ENCODE data around the gene MAOB.

Gene MAOB

GRCh38 chrX:43860646-43861370 lies 21.4 kb downstream of the MAOB start:
- DNase-seq (ENCODE audit: low read depth in 2 of 2) = no peak

- no peak for DNase-seq (ENCODE audit: low read depth in 2 of 2)
These were observed 28.9 kb downstream of the MAOB start for GRCh38 chrX:43853225-43853828.

GRCh38 chrX:43850629-43851028 lies 31.6 kb downstream of the MAOB start:
- no peak for DNase-seq (ENCODE audit: low read depth in 2 of 2)

- DNase-seq (ENCODE audit: low read depth in 2 of 2) = no peak
These were observed 33.1 kb downstream of the MAOB start for GRCh38 chrX:43849173-43849572.

- no peak for DNase-seq (ENCODE audit: low read depth in 2 of 2)
These were observed 34.9 kb downstream of the MAOB start for GRCh38 chrX:43847352-43847751.

GRCh38 chrX:43846558-43846957 lies 35.7 kb downstream of the MAOB start:
- DNase-seq (ENCODE audit: low read depth in 2 of 2) = no peak

- DNase-seq (ENCODE audit: low read depth in 2 of 2) = no peak
These were observed 36.5 kb downstream of the MAOB start for GRCh38 chrX:43845776-43846175.

GRCh38 chrX:43840265-43840664 lies 42.0 kb downstream of the MAOB start:
- DNase-seq (ENCODE audit: low read depth in 2 of 2) = no peak

GRCh38 chrX:43836435-43837184 lies 45.6 kb downstream of the MAOB start:
- DNase-seq (ENCODE audit: low read depth in 2 of 2) = no peak

- DNase-seq (ENCODE audit: low read depth in 2 of 2) = no peak
These were observed 46.7 kb downstream of the MAOB start for GRCh38 chrX:43835559-43835958.

GRCh38 chrX:43827791-43828190 lies 54.5 kb downstream of the MAOB start:
- no peak for DNase-seq (ENCODE audit: low read depth in 2 of 2)

- DNase-seq (ENCODE audit: low read depth in 2 of 2) = no peak
These were observed 60.2 kb downstream of the MAOB start for GRCh38 chrX:43822014-43822413.

GRCh38 chrX:43817444-43817843 lies 64.8 kb downstream of the MAOB start:
- DNase-seq (ENCODE audit: low read depth in 2 of 2) = no peak

- DNase-seq (ENCODE audit: low read depth in 2 of 2) = no peak
These were observed 67.0 kb downstream of the MAOB start for GRCh38 chrX:43815209-43815608.

GRCh38 chrX:43813898-43814297 lies 68.4 kb downstream of the MAOB start:
- no peak for DNase-seq (ENCODE audit: low read depth in 2 of 2)

GRCh38 chrX:43813319-43813718 lies 68.9 kb downstream of the MAOB start:
- DNase-seq (ENCODE audit: low read depth in 2 of 2) = no peak

GRCh38 chrX:43809463-43809862 lies 72.8 kb downstream of the MAOB start:
- no peak for DNase-seq (ENCODE audit: low read depth in 2 of 2)

- DNase-seq (ENCODE audit: low read depth in 2 of 2) = no peak
These were observed 74.0 kb downstream of the MAOB start for GRCh38 chrX:43808231-43808630.

GRCh38 chrX:43805579-43805978 lies 76.7 kb downstream of the MAOB start:
- DNase-seq (ENCODE audit: low read depth in 2 of 2) = no peak

GRCh38 chrX:43804021-43804420 lies 78.2 kb downstream of the MAOB start:
- no peak for DNase-seq (ENCODE audit: low read depth in 2 of 2)

- no peak for DNase-seq (ENCODE audit: low read depth in 2 of 2)
These were observed 96.2 kb downstream of the MAOB start for GRCh38 chrX:43785930-43786591.

- DNase-seq (ENCODE audit: low read depth in 2 of 2) = no peak
These were observed 124.2 kb downstream of the MAOB start for GRCh38 chrX:43758044-43758443.

Measured in stimulated activated CD4-positive, alpha-beta T cell treated with anti-CD3 and anti-CD28 coated beads, Interleukin-1b, Interleukin-23, amount 100 ng/mL, for 4 hours (primary cell).